GM19452 (cell line): ENCODE data around the gene PKP3.
"Not testable (repeated sequence)": the region's sequence is repeated elsewhere in the genome, so short reads cannot be mapped to it uniquely, and the experiment has no call there.

Source experiments
- ATAC-seq: cut with Tn5 transposase; IDR thresholded peaks from one replicate; pipeline ENCODE4 v1.9.1; 2021; ENCODE audit not compliant: unreplicated experiment

The PKP3 gene

GRCh38 chr11:377174-377865 is 16.7 kb upstream of the PKP3 start:
- no peak for ATAC-seq

- ATAC-seq = no peak
These were observed 16.0 kb upstream of the PKP3 start for GRCh38 chr11:377883-378500.

GRCh38 chr11:379205-380094 is 14.6 kb upstream of the PKP3 start:
- ATAC-seq = no peak

- ATAC-seq = no peak
These were observed 13.9 kb upstream of the PKP3 start for GRCh38 chr11:380095-380480.

GRCh38 chr11:380491-380890 is 13.5 kb upstream of the PKP3 start:
- ATAC-seq = no peak

- ATAC-seq = no peak
These were observed 13.0 kb upstream of the PKP3 start for GRCh38 chr11:380996-381395.

- no peak for ATAC-seq
These were observed 12.4 kb upstream of the PKP3 start for GRCh38 chr11:381501-382072.

- no peak for ATAC-seq
These were observed 11.9 kb upstream of the PKP3 start for GRCh38 chr11:382081-382629.

GRCh38 chr11:383431-383830 is 10.6 kb upstream of the PKP3 start:
- ATAC-seq = no peak

GRCh38 chr11:384511-384910 is 9.5 kb upstream of the PKP3 start:
- no peak for ATAC-seq

- no peak for ATAC-seq
These were observed 8.2 kb upstream of the PKP3 start for GRCh38 chr11:385594-386351.

GRCh38 chr11:386483-386882 is 7.5 kb upstream of the PKP3 start:
- ATAC-seq = no peak

GRCh38 chr11:387193-387793 is 6.7 kb upstream of the PKP3 start:
- no peak for ATAC-seq

GRCh38 chr11:389369-389768 is 4.6 kb upstream of the PKP3 start:
- ATAC-seq = not testable (repeated sequence)

GRCh38 chr11:390175-390574 is 3.8 kb upstream of the PKP3 start:
- no peak for ATAC-seq

GRCh38 chr11:391117-392017 is 2.6 kb upstream of the PKP3 start:
- ATAC-seq = no peak

- no peak for ATAC-seq
These were observed 1.8 kb upstream of the PKP3 start for GRCh38 chr11:392102-392777.

GRCh38 chr11:393219-394033 is 583 bp upstream of the PKP3 start:
- ATAC-seq = no peak
